HEK293 (cell line): ENCODE measurements around the gene LAMC2.

ENCODE experiments used
- CTCF ChIA-PET: fragments of 350-600 bp; formaldehyde crosslinking; extraction: SDS; loops from one replicate; lab custom pipeline; 2021; ENCODE audit warnings: antibody characterized with exemption; lab: Yijun Ruan, JAX
- POLR2A ChIA-PET: fragments of 300-600 bp; formaldehyde crosslinking; extraction: SDS; loops from one replicate; lab custom pipeline; 2020; ENCODE audit warnings: antibody characterized with exemption, inconsistent platforms; lab: Yijun Ruan, JAX
- H3K27ac ChIP-seq: fragments of 200-500 bp; sonication (Bioruptor generic); 2 replicates; pipeline ENCODE4 v1.5.1; 2014; ENCODE audit warnings: low read depth, low read length, control low read depth, inconsistent platforms; ENCODE audit errors: extremely low read depth
- H3K36me3 ChIP-seq, 2 experiments: fragments of 200-500 bp in 1 of 2; sonication (Bioruptor generic) in 1 of 2; 1 replicate in 1 of 2; 2 replicates in 1 of 2; pipeline ENCODE4 v1.5.1; 2014 to 2017; ENCODE audit warnings: inconsistent platforms in 2 of 2, low read length in 2 of 2; ENCODE audit not compliant: control insufficient read depth in 2 of 2, insufficient read depth in 1 of 2
- H3K4me1 ChIP-seq: fragments of 200-500 bp; sonication (Bioruptor generic); 2 replicates; pipeline ENCODE4 v1.5.1; 2014; ENCODE audit warnings: mild to moderate bottlenecking, low read length, inconsistent platforms; ENCODE audit not compliant: control insufficient read depth, insufficient read depth
- H3K4me3 ChIP-seq: 2 replicates; pipeline ENCODE4 v1.5.1; 2011; ENCODE audit warnings: low read depth, mild to moderate bottlenecking, control low read depth, low read length, moderate library complexity
- H3K9me3 ChIP-seq: fragments of 200-500 bp; sonication (Bioruptor generic); 2 replicates; pipeline ENCODE4 v1.5.1; 2014; ENCODE audit warnings: low read depth, low read length, inconsistent platforms; ENCODE audit not compliant: control insufficient read depth, insufficient read depth
- CTCF ChIP-seq: fragments of 450-650 bp; formaldehyde crosslinking; IDR thresholded peaks from 2 replicates; pipeline ENCODE4 v1.5.1; 2016; ENCODE audit warnings: missing biosample characterization, missing genetic modification characterization
- GLI2 ChIP-seq: fragments of 450-650 bp; formaldehyde crosslinking; IDR thresholded peaks from 2 replicates; pipeline ENCODE4; 2017; ENCODE audit warnings: missing biosample characterization, missing genetic modification characterization, low read depth, borderline replicate concordance
- OVOL3 ChIP-seq: fragments of 450-650 bp; formaldehyde crosslinking; IDR thresholded peaks from 2 replicates; pipeline ENCODE4 v1.5.1; 2016; ENCODE audit warnings: missing biosample characterization, missing genetic modification characterization
- PRDM1 ChIP-seq: fragments of 450-650 bp; formaldehyde crosslinking; IDR thresholded peaks from 2 replicates; pipeline ENCODE4; 2016; ENCODE audit warnings: missing biosample characterization, missing genetic modification characterization
- RBAK ChIP-seq: fragments of 450-650 bp; formaldehyde crosslinking; IDR thresholded peaks from 2 replicates; pipeline ENCODE4 v1.5.1; 2016; ENCODE audit warnings: missing biosample characterization, missing genetic modification characterization
- SCRT1 ChIP-seq: fragments of 450-650 bp; formaldehyde crosslinking; IDR thresholded peaks from 2 replicates; pipeline ENCODE4 v1.5.1; 2016; ENCODE audit warnings: missing biosample characterization, missing genetic modification characterization, borderline replicate concordance
- ZNF19 ChIP-seq: fragments of 450-650 bp; formaldehyde crosslinking; IDR thresholded peaks from 2 replicates; pipeline ENCODE4; 2016; ENCODE audit warnings: missing biosample characterization, missing genetic modification characterization, low read depth
- ZNF2 ChIP-seq: fragments of 450-650 bp; formaldehyde crosslinking; IDR thresholded peaks from 2 replicates; pipeline ENCODE4 v1.5.1; 2016; ENCODE audit warnings: missing biosample characterization, missing genetic modification characterization
- ZNF239 ChIP-seq: fragments of 450-650 bp; formaldehyde crosslinking; IDR thresholded peaks from 2 replicates; pipeline ENCODE4 v1.5.1; 2016; ENCODE audit warnings: missing biosample characterization, missing genetic modification characterization
- ZNF449 ChIP-seq: fragments of 450-650 bp; formaldehyde crosslinking; IDR thresholded peaks from 2 replicates; pipeline ENCODE4 v1.5.1; 2017; ENCODE audit warnings: missing biosample characterization, mild to moderate bottlenecking, missing genetic modification characterization, moderate library complexity
- ZNF654 ChIP-seq: fragments of 450-650 bp; formaldehyde crosslinking; IDR thresholded peaks from 2 replicates; pipeline ENCODE4 v1.5.1; 2016; ENCODE audit warnings: low read depth, missing biosample characterization, missing genetic modification characterization
- ZNF660 ChIP-seq: fragments of 450-650 bp; IDR thresholded peaks from 2 replicates; pipeline ENCODE4 v1.5.1; 2018; ENCODE audit warnings: missing biosample characterization, mild to moderate bottlenecking, missing genetic modification characterization
- ZNF707 ChIP-seq: fragments of 450-650 bp; formaldehyde crosslinking; IDR thresholded peaks from 2 replicates; pipeline ENCODE4 v1.5.1; 2016; ENCODE audit warnings: missing biosample characterization, missing genetic modification characterization
- ZSCAN18 ChIP-seq: fragments of 450-650 bp; formaldehyde crosslinking; IDR thresholded peaks from 2 replicates; pipeline ENCODE4 v1.5.1; 2016; ENCODE audit warnings: missing biosample characterization, missing genetic modification characterization
- ZSCAN30 ChIP-seq: fragments of 450-650 bp; IDR thresholded peaks from 2 replicates; pipeline ENCODE4 v1.5.1; 2018; ENCODE audit warnings: missing biosample characterization, mild to moderate bottlenecking, missing genetic modification characterization, moderate library complexity

The LAMC2 gene

GRCh38 chr1:183281039-183281438, 95.0 kb downstream of the LAMC2 start:
- H3K36me3 ChIP-seq = no peaks in the 10 kb centered on the region
- no peak overlapping the region for H3K27ac ChIP-seq
- POLR2A ChIA-PET = no interaction called here
- no peak overlapping the region for H3K4me3 ChIP-seq
- TF ChIP-seq OVOL3 = no peak
- TF ChIP-seq ZNF239 (tag by site-specific recombination) = no peak
- CTCF ChIA-PET = interaction anchor here (0.6 to 2.4 kb wide), 13 partner anchors 8 to 404 kb away, joined by 3 to 13 read pairs (median 5); no protein-coding TSS in a partner anchor
- H3K9me3 ChIP-seq = no peaks in the 10 kb centered on the region
- peaks cover 2% of the 10 kb centered on the region; the same call in 1 of the 2 replicates for H3K4me1 ChIP-seq

GRCh38 chr1:183281553-183282091, 95.6 kb downstream of the LAMC2 start:
- no peaks in the 10 kb centered on the region for H3K9me3 ChIP-seq
- ChIA-PET CTCF (interaction anchor here (0.5 to 2.4 kb wide), 29 partner anchors 8 to 930 kb away, joined by 3 to 13 read pairs (median 3); no protein-coding TSS in a partner anchor), POLR2A (no interaction called here)
- H3K36me3 ChIP-seq = no peaks in the 10 kb centered on the region
- H3K4me1 ChIP-seq = peaks cover 2% of the 10 kb centered on the region; the same call in 1 of the 2 replicates
- no peak overlapping the region for H3K4me3 ChIP-seq
- TF ChIP-seq CTCF (tag by site-specific recombination) = peak; percentile 75
- TF ChIP-seq ZSCAN30 = peak; percentile 13; the same call in 1 of the 2 replicates
- peak; percentile 64; the same call in 1 of the 2 replicates for TF ChIP-seq ZNF660 (tag by site-specific recombination)
- TF ChIP-seq RBAK (tag by site-specific recombination) = no peak
- peak; percentile 86 for TF ChIP-seq ZNF449 (tag by site-specific recombination)
- peak; percentile 84 for TF ChIP-seq ZNF654 (tag by site-specific recombination)
- no peak for TF ChIP-seq GLI2 (tag by site-specific recombination)
- peak; percentile 65; the same call in 1 of the 2 replicates for TF ChIP-seq ZNF2 (tag by site-specific recombination)
- TF ChIP-seq, all 188 proteins: peak for 6
- no peak overlapping the region for H3K27ac ChIP-seq

GRCh38 chr1:183282101-183282855, 96.2 kb downstream of the LAMC2 start:
- POLR2A ChIA-PET = no interaction called here
- TF ChIP-seq PRDM1 = no peak
- no peak for TF ChIP-seq ZNF707 (tag by site-specific recombination)
- no peak for TF ChIP-seq SCRT1
- no peak for TF ChIP-seq ZNF660 (tag by site-specific recombination)
- no peak for TF ChIP-seq ZNF19 (tag by site-specific recombination)
- no peak for TF ChIP-seq ZSCAN18 (tag by site-specific recombination)
- CTCF ChIA-PET = interaction anchor here (0.5 to 2.4 kb wide), 32 partner anchors 8 to 929 kb away, joined by 3 to 13 read pairs (median 3); no protein-coding TSS in a partner anchor
- Histone ChIP-seq H3K4me3 (no peak overlapping the region), H3K36me3 (no peaks in the 10 kb centered on the region), H3K27ac (no peak overlapping the region), H3K4me1 (peaks cover 2% of the 10 kb centered on the region; the same call in 1 of the 2 replicates), H3K9me3 (no peaks in the 10 kb centered on the region)
